ENCODE results near the gene CAV2.

Gene CAV2

GRCh38 chr7:116543664-116544063, 44.1 kb downstream of the CAV2 start:
- in situ Hi-C loops (cut with MboI; ENCODE audit: low pct_unique_long_range_greater_than_20kb, low sequenced_read_pairs, unreplicated experiment) = no loop called here
- no peak for DNase-seq (ENCODE audit: low spot score)
- TF ChIP-seq CTCF (IDR thresholded peaks at IDR 0.05; ENCODE audit: extremely low read depth, insufficient read depth, missing control alignments) = no peak

DNA sequence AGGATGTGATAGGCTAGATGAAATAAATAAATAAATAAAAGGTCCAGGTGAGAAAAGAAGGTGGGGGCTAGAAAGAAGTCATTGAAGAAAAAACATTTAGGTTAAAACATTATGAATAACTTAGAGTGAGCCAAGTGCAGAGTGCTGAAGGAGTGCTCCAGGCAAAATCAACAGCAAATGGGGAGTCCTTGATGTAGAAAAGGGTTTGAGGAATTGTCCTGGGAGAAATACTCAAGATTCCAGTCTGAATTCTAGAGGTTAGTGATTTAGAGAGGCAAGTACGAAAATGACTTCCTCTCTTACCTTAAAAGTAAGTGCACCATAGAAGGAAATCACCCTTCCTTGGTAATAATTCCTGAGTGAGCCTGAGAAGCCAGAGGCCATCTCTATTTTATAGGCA, 44.9 kb downstream of the CAV2 start:
- in situ Hi-C loops (cut with MboI; ENCODE audit: low pct_unique_long_range_greater_than_20kb, low sequenced_read_pairs, unreplicated experiment) = no loop called here
- TF ChIP-seq CTCF (IDR thresholded peaks at IDR 0.05; ENCODE audit: extremely low read depth, insufficient read depth, missing control alignments) = no peak
- DNase-seq (ENCODE audit: low spot score) = no peak

GRCh38 chr7:116545411-116545993, 46.0 kb downstream of the CAV2 start:
- no peak for DNase-seq (ENCODE audit: low spot score)
- in situ Hi-C loops (cut with MboI; ENCODE audit: low pct_unique_long_range_greater_than_20kb, low sequenced_read_pairs, unreplicated experiment) = no loop called here
- TF ChIP-seq CTCF (IDR thresholded peaks at IDR 0.05; ENCODE audit: extremely low read depth, insufficient read depth, missing control alignments) = no peak

DNA sequence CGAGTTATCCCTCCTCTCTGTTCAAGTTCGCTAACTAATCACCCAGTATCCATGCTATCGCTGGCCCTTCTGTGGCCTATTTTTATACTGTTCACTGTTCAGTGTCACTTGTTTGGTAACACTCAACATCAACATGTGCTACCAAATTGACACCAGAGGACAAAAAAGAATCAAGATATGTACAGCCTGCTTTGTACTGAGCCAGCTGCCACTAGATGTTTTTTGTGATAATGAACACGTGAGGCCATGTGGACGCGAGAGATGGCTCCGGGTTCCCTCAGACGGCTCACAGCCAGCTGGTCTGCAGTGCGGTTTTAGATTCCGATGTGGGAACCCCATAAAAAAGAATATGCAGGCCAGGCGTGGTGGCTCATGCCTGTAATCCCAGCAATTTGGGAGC, 46.5 kb downstream of the CAV2 start:
- in situ Hi-C loops (cut with MboI; ENCODE audit: low pct_unique_long_range_greater_than_20kb, low sequenced_read_pairs, unreplicated experiment) = no loop called here
- TF ChIP-seq CTCF (IDR thresholded peaks at IDR 0.05; ENCODE audit: extremely low read depth, insufficient read depth, missing control alignments) = no peak
- no peak for DNase-seq (ENCODE audit: low spot score)

- in situ Hi-C loops (cut with MboI; ENCODE audit: low pct_unique_long_range_greater_than_20kb, low sequenced_read_pairs, unreplicated experiment) = no loop called here
- no peak for DNase-seq (ENCODE audit: low spot score)
- no peak for TF ChIP-seq CTCF (IDR thresholded peaks at IDR 0.05; ENCODE audit: extremely low read depth, insufficient read depth, missing control alignments)
Observed at GRCh38 chr7:116546916-116547315, 47.4 kb downstream of the CAV2 start.

- no peak for DNase-seq (ENCODE audit: low spot score)
- no peak for TF ChIP-seq CTCF (IDR thresholded peaks at IDR 0.05; ENCODE audit: extremely low read depth, insufficient read depth, missing control alignments)
- in situ Hi-C loops (cut with MboI; ENCODE audit: low pct_unique_long_range_greater_than_20kb, low sequenced_read_pairs, unreplicated experiment) = no loop called here
Observed at GRCh38 chr7:116547347-116547746, 47.8 kb downstream of the CAV2 start.

GRCh38 chr7:116548506-116548905, 49.0 kb downstream of the CAV2 start:
- no peak for DNase-seq (ENCODE audit: low spot score)
- in situ Hi-C loops (cut with MboI; ENCODE audit: low pct_unique_long_range_greater_than_20kb, low sequenced_read_pairs, unreplicated experiment) = no loop called here
- TF ChIP-seq CTCF (IDR thresholded peaks at IDR 0.05; ENCODE audit: extremely low read depth, insufficient read depth, missing control alignments) = no peak
